SK-N-SH treated with all-trans-retinoic acid at 6 μM for 48 hours (cell line): ENCODE data around the gene CIRBP.

Experiments used
- ARNTL ChIP-seq: fragments of 450-650 bp; formaldehyde crosslinking; IDR thresholded peaks from 2 replicates; pipeline ENCODE4 v1.5.0; 2020; ENCODE audit warnings: low read depth, mild to moderate bottlenecking, moderate library complexity, borderline replicate concordance
- CREB5 ChIP-seq: fragments of 250-450 bp; sonication (Bioruptor Pico); IDR thresholded peaks from 2 replicates; pipeline ENCODE4 v1.5.1; 2020; ENCODE audit warnings: low read depth, mild to moderate bottlenecking, moderate library complexity
- CSDC2 ChIP-seq: fragments of 250-450 bp; sonication (Bioruptor Pico); IDR thresholded peaks from 2 replicates; pipeline ENCODE4 v1.5.0; 2020; ENCODE audit warnings: mild to moderate bottlenecking, moderate library complexity
- ESRRG ChIP-seq: fragments of 250-450 bp; sonication (Bioruptor Pico); IDR thresholded peaks from 2 replicates; pipeline ENCODE4 v1.6.1; 2021; ENCODE audit warnings: mild to moderate bottlenecking
- ISL1 ChIP-seq: fragments of 250-450 bp; sonication (Bioruptor Pico); IDR thresholded peaks from 2 replicates; pipeline ENCODE4 v2.1.2; 2022; ENCODE audit warnings: mild to moderate bottlenecking, moderate library complexity
- PATZ1 ChIP-seq: fragments of 250-450 bp; sonication (Bioruptor Pico); IDR thresholded peaks from 2 replicates; pipeline ENCODE4 v1.8.0; 2020; ENCODE audit warnings: mild to moderate bottlenecking, moderate library complexity, borderline replicate concordance
- PPARA ChIP-seq: fragments of 250-450 bp; sonication (Bioruptor Pico); IDR thresholded peaks from 2 replicates; pipeline ENCODE4 v1.5.0; 2020; ENCODE audit warnings: mild to moderate bottlenecking, borderline replicate concordance
- RARB ChIP-seq: fragments of 250-450 bp; sonication (Bioruptor Pico); IDR thresholded peaks from 2 replicates; pipeline ENCODE4 v1.8.0; 2021; ENCODE audit warnings: mild to moderate bottlenecking, moderate library complexity
- SNAI2 ChIP-seq: fragments of 250-450 bp; sonication (Bioruptor Pico); IDR thresholded peaks from 2 replicates; pipeline ENCODE4 v1.5.0; 2020; ENCODE audit warnings: mild to moderate bottlenecking, moderate library complexity
- TCF4 ChIP-seq: fragments of 250-450 bp; sonication (Bioruptor Pico); IDR thresholded peaks from 2 replicates; pipeline ENCODE4 v1.8.0; 2021; ENCODE audit warnings: mild to moderate bottlenecking, moderate library complexity, borderline replicate concordance
- TOX ChIP-seq: fragments of 250-450 bp; sonication (Bioruptor Pico); IDR thresholded peaks from 2 replicates; pipeline ENCODE4 v1.8.0; 2021; ENCODE audit warnings: mild to moderate bottlenecking, moderate library complexity, borderline replicate concordance
- ZC3H10 ChIP-seq: fragments of 250-450 bp; sonication (Bioruptor Pico); IDR thresholded peaks from 2 replicates; pipeline ENCODE4 v1.5.1; 2021; ENCODE audit warnings: mild to moderate bottlenecking, moderate library complexity
- ZFP3 ChIP-seq: fragments of 250-450 bp; sonication (Bioruptor Pico); IDR thresholded peaks from 2 replicates; pipeline ENCODE4 v1.5.0; 2020; ENCODE audit warnings: mild to moderate bottlenecking, moderate library complexity
- ZFP30 ChIP-seq: fragments of 450-650 bp; formaldehyde crosslinking; IDR thresholded peaks from 2 replicates; pipeline ENCODE4 v1.5.0; 2022; ENCODE audit warnings: mild to moderate bottlenecking, moderate library complexity

GRCh38 chr19:1271528-1272422, 2.6 kb downstream of the CIRBP start:
- TF ChIP-seq ARNTL (CRISPR knock-in tag) (no peak), PATZ1 (no peak), ISL1 (CRISPR knock-in tag) (no peak), SNAI2 (CRISPR knock-in tag) (no peak), TCF4 (no peak), ZC3H10 (CRISPR knock-in tag) (no peak), ZFP3 (CRISPR knock-in tag) (no peak), PPARA (CRISPR knock-in tag) (no peak), ESRRG (CRISPR knock-in tag) (no peak), CSDC2 (CRISPR knock-in tag) (no peak), ZFP30 (no peak), CREB5 (CRISPR knock-in tag) (no peak), RARB (CRISPR knock-in tag) (no peak), TOX (CRISPR knock-in tag) (no peak)
